ENCODE measurements around the gene SGSM2. TPM values are rescaled to one million over a fixed set of nuclear protein-coding genes. Genes with fewer than 3 reads are reported as not detected.
A peak's percentile ranks its signal among the peaks of the same experiment; 100 is the strongest.

Gene SGSM2
- total RNA-seq, 1 donor from 2014 or later, result 27.0 TPM

DNA sequence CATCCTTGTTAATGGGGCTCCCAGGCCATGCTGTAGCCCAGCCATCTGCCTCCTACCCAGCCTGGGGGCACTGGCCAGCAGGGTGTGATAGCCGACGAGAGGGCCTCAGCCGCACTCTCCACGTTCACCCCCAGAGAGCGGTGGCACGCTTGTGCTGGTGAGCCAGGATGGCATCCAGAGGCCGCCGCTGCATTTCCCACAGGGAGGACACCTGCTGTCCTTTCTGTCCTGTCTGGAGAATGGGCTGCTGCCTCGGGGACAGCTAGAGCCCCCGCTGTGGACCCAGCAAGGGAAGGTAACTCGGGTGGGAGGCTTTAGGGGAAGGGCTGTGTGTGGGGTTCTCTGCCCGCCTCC is 27.4 kb downstream of the SGSM2 start:
- DNase-seq (no peak), ATAC-seq (no peak)
- intact Hi-C loops (cut with micrococcal nuclease), result no loop called here

DNA sequence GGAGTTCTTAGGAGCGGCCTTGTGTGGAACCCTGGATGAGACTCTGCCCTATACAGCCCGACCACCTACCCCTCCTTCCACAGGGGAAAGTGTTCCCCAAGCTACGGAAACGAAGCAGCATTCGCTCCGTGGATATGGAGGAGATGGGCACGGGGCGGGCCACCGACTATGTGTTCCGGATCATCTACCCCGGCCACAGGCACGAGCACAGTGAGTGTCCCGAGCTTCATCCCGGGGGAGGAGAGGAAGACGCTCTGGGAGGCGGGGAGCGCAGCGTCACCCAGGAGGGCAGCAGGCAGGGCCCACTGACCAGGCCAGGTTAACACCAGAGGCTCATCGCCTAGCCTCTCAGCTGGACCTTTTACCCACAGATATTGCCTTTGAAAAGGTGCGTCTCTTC is 27.8 kb downstream of the SGSM2 start:
- no peak for ATAC-seq
- intact Hi-C loops (cut with micrococcal nuclease), result no loop called here

DNA sequence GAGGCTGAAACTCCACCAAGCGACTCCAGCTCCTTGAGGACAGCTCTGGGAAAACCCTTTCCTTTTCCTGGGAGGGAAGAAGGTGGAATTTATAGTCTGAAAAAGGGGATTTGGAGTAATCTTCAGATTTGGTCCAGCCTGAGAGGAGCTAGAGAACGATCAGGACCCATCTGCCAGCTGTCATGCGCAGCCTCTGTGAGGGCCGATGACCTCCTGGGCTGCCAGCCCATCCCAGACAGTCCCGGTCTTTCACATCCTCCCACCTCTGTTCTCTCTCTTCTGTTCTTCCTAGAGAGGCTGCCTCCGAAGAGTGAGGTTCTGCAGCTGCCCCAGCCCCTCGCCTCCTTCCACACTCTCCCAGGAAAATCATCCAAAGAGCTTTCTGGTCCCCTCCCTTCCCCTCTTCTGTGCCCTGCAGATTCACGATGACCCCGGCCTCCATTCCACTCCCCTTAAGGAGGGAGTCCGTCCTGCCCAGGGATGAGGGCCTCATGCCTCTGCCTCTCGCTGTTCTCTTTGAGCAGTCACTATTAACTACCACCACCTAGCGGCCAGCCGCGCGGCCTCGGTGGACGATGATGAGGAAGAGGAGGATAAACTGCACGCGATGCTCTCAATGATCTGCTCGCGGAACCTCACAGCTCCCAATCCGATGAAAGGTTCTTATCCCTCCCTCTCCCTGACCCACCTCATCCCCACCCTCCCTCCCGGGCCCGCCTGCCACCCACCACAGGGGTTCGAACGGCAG is 29.6 kb downstream of the SGSM2 start:
- intact Hi-C loops (cut with micrococcal nuclease), result no loop called here
- ATAC-seq, result no peak
- no peak for DNase-seq

More for the DNA sequence above, 27.8 kb downstream of the SGSM2 start:
- no peak for DNase-seq

DNA sequence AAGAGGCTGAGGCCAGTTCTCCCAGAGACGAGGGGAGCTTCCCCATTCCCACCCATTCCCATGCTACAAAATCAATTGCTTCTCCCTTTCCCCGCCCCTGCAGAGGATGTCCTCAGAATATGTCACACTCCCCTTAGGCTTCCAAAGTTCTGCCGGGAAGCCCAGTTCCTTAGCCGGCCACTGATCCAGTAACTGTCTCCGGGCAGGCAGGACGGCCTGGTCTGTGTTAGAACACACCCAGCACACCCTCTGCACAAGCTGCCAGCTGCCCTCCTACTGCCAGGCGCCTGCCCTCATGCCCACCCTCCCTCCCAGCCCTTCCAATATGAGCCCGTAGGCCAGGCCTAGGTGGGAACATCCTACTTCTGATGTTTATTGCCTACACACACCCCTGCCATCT is 31.1 kb downstream of the SGSM2 start:
- DNase-seq, result no peak
- peak; percentile 62 for ATAC-seq
- intact Hi-C loops (cut with micrococcal nuclease), result no loop called here

DNA sequence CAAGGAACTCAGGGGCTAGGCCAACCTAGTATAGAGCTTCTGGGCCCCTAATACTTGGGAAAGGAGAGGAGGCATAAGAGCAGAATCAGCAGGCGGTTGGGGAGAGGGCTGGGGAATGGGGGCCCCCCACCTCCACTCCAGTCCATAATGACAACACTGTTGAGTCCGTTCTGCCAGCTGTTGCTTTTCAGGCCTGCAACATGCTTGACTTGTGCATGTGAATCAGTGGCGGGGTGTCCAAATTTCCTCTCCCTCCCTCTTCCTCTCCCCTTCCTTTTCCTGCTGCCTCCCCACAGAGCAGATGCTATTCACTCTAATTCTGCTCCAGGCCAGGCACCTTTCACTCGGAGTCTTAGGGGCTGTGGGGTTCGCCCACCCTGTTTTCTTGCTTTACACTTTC is 31.7 kb downstream of the SGSM2 start:
- intact Hi-C loops (cut with micrococcal nuclease), result no loop called here
- no peak for DNase-seq
- ATAC-seq, result no peak

DNA sequence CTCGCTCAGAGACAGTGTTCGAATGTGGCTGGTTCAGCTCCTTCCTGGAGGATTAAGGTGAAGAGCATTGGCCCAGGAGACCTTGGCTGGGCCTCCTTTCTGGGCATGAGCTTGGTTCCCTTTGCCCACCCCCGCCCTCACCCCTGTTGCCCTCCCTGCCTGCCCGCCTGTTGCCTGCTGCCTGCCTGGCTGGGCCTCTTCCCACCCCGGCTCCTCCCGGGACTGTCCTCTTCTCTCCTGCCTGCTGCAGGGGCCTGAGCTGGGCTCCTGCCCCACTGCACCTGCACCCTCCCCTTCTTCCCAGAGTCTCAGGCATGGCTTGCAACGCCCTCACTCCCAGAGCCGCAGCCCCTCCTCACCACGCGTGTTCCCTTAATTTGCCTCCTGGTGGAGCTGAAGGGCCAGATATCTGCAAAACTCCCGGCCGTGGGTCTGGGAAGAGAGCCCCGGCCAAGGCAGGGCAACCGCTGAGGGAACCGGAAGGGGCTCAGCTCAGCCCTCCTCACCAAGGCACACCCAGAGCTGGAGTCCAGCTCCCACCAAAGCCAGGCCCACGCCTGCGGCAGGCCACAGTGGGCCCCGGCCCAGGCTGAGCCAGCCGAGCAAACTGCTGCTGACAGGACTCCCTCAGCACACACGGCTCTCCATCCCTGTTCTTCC is 32.4 kb downstream of the SGSM2 start:
- ATAC-seq, result peak; percentile 5
- intact Hi-C loops (cut with micrococcal nuclease), result no loop called here

DNA sequence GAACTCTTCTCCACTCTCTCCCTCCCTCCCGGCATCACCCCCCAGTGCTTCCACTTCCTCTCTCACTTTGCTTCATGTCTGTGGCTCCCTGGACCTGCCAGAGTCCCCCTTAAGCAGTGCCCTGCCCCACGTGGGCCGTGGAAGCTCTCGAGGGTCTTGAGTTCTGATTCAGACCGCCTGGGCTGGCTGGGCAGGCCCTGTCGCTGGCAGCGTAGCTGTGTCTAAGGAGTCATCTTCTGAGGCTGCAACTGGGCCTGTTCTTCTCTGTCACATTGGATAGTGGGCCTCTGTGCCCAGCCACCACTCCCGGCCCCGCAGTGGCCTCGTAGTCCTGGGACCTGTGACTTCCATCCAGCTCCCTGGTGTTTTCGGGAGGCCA is 32.9 kb downstream of the SGSM2 start:
- DNase-seq (no peak), ATAC-seq (no peak)
- intact Hi-C loops (cut with micrococcal nuclease), result no loop called here

More for the DNA sequence above, 32.4 kb downstream of the SGSM2 start:
- DNase-seq, result no peak

DNA sequence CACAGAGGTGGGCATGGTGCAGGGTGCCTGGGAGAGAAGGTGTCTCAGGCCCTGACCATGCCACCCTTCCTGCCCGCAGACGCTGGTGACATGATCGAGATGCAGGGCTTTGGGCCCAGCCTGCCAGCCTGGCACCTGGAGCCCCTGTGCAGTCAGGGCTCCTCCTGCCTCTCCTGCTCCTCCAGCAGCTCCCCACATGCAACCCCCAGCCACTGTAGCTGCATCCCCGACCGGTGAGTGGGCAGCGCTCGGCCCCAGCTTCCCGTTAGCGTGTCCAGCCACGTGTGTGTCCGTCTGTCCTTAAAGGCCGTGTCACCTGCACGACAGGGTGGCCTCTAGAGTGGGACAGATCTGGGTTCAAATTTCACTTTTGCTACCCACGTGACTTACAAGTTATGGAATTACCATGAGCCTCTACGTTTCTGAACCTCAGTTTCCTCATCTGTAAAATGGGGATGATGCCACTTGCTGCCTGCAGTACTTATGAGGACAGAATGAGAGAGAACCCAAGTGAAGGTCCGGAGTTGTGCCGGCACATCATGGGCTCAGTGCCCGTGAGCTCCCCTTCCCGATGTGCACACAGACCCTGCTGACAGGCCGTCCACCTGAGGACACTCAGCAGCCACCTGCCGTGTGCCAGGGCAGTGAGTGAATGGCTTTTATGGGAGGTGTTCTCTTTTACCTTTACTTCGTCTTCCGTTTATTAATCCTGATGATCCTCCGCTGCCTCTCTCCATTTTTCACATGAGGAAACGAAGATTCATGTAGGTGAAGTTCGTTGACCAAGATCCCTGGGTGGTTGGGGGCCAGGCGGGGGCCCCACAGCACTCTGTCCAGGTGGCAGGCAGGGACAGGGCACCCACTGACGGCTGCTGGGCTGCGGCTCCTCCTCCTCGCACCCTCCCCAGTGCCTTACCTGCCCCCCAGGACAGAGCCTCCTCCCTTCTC is 34.2 kb downstream of the SGSM2 start:
- DNase-seq, result no peak
- intact Hi-C loops (cut with micrococcal nuclease), result no loop called here
- ATAC-seq, result no peak

DNA sequence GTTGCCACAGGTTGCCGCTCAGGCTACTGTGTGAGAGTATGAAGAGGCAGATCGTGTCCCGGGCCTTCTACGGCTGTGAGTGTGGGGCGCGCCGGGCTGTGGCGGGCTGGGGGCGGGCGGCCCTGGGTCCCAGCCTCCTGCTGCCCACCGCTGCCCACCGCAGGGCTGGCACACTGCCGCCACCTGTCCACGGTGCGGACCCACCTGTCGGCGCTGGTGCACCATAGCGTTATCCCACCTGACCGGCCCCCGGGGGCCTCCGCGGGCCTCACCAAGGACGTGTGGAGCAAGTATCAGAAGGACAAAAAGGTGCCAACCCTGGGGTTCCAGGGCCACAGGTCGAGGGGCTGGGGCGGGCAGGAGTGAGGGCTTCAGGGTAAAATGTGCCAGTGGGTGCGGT is 34.9 kb downstream of the SGSM2 start:
- intact Hi-C loops (cut with micrococcal nuclease), result no loop called here
- DNase-seq, result no peak
- no peak for ATAC-seq

DNA sequence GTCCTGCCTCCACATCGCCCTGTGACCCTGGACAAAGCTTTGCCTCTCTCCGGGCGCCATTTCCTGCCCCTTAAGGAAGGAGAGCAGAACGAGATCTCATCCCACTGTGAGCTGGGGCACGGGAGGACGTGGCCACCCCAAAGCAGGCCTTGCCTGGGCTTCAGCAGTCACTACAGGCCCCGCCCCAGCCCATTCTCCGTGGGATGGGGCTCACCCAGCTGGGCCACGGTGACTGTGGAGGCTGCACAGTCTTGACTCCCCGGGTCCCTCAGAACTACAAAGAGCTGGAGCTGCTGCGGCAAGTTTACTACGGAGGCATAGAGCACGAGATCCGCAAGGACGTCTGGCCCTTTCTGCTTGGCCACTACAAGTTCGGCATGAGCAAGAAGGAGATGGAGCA is 35.4 kb downstream of the SGSM2 start:
- no peak for ATAC-seq
- intact Hi-C loops (cut with micrococcal nuclease), result no loop called here
- DNase-seq, result no peak

DNA sequence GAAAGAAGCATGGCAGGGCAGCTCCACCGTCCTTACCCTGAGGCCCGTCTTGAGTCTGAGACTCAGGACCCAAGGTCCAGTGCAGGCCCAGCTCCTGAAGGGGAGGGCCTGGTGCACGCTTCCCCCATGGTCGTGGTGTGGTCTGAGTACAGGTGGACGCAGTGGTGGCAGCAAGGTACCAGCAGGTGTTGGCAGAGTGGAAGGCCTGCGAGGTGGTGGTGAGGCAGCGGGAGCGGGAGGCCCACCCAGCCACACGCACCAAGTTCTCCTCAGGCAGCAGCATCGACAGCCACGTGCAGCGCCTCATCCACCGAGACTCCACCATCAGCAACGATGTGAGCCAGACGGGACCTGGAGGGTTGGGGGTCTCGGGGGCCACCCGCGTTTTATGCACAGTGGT is 35.9 kb downstream of the SGSM2 start:
- DNase-seq, result no peak
- intact Hi-C loops (cut with micrococcal nuclease), result no loop called here
- no peak for ATAC-seq

DNA sequence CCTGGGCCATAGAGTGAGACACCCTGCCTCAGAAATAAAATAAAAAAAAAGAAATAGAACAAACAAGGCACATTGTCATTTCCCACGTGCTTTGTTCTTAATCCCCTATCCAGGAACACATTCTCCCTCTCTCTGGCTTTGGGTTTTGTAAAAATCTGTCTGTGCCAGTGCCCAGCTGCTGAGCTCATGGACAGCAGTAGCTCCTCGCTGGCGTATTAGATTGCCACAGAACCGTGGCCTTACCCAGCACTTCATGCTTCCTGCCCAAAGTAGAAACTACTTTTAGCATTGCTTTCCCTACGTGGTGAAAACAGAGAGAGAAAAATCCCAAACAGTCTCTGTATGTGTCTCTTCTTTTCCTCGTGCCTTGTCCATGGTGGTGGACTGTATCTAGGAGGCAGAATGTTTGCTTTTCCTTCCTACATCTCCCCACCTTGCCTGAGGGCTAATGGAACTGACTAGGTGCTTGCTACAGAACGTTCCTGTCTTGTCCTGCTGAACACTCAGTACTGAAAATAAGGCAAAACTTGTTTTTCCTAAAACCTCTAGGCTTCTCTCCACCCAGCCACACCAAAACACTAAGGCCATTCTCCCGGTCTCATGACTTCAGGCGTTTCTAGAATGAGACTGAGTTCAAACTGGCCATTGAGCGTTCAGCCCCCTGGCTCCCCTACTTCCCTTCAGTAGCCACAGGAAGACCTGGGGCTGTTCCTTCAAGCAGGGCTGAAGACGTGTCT is 37.4 kb downstream of the SGSM2 start:
- intact Hi-C loops (cut with micrococcal nuclease), result no loop called here
- no peak for ATAC-seq
- no peak for DNase-seq

DNA sequence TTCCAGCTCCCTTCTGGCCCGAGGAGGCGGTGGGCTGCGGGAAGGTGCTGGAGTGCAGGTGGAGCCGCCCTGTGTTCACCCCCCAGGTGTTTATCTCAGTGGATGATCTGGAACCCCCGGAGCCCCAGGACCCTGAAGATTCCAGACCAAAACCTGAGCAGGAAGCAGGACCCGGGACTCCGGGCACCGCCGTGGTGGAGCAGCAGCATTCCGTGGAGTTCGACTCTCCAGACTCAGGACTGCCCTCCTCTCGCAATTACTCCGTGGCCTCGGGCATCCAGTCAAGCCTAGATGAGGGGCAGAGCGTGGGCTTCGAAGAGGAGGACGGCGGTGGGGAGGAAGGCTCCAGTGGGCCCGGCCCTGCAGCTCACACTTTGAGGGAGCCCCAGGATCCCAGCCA is 38.1 kb downstream of the SGSM2 start:
- intact Hi-C loops (cut with micrococcal nuclease), result no loop called here
- DNase-seq (no peak), ATAC-seq (no peak)

DNA sequence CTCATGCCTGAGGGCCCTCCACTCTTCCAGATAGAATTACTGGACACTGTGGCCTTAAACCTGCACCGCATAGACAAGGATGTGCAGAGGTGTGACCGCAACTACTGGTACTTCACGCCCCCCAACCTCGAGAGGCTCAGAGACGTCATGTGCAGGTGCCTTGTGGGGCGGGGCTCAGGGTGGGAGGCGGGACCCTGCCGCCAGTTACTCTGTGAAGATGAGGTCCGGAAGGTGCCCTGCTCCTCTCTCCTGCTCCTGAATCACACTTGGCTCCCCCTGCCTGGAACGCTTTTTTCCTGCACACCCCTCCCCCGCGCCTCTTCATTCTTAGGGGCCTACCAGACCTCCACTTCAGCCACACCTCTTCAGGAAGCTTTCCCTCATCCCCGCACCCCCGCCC is 38.8 kb downstream of the SGSM2 start:
- intact Hi-C loops (cut with micrococcal nuclease), result no loop called here
- DNase-seq, result no peak
- ATAC-seq, result no peak

DNA sequence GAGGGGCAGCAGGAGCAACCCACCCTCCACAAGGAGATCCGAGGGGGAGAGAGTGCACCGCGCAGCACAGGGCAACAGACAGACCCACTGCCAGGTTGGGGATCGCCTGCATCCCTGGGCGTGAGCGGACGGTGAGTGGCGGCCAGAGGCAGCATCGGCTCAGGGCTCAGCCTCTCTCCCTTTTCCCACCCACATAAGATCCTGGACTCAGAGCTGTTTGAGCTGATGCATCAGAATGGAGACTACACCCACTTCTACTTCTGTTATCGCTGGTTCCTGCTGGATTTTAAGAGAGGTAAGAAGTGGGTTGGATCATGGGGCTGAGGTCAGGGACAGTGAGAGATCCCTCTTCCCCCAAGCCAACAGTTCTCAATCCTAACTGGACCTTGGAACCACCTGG is 40.4 kb downstream of the SGSM2 start:
- intact Hi-C loops (cut with micrococcal nuclease), result no loop called here
- no peak for ATAC-seq

DNA sequence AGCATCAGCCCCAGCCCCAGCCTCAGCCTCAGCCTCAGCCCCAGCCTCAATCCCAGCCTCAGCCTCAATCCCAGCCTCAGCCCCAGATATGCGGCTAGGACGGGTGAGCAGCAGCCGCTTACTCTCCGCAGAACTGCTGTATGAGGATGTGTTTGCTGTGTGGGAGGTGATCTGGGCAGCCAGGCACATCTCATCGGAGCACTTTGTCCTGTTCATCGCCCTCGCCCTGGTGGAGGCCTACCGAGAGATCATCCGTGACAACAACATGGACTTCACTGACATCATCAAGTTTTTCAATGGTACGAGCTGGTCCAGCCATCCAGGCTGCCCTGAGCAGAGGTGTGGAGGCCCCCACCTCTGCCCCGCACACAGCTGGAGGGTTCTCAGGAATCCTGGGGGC is 41.6 kb downstream of the SGSM2 start:
- ATAC-seq (no peak), DNase-seq (no peak)
- intact Hi-C loops (cut with micrococcal nuclease), result no loop called here

More for the DNA sequence above, 40.4 kb downstream of the SGSM2 start:
- DNase-seq, result no peak

DNA sequence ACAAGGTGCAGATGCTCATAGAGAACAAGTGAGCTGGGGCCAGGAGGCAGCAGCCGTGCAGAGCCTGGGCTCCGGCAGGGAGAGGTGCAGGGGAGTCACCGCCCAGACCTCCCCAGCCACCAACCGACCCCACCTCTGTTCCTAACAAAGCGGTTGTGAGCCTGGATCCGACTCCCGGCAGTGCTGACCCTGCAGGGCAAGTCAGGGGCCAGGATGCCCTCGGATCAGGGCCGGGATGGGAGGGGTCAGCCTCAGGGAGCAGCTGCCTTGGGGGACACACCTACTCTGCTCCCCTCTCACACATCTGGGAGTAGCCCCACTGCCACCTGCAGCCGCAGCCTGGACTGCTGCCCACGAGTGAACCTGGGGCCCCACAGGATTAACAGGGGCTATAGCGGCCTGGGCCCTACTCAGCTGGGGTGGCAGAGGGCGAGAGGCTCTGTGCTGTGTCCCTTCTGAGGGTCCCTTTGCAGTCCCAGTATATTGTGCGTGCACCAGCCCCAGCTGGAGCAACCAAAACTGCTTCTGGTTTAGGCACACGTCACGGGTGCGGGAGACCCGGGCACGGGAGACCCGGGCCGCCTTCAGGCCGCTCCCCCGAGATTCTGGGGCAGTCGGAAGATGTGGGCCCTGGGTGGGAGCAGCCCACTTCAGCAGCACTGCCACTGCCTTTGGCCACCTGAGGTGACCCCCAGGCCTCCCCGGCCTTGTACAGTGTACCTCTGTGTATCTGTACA is 42.4 kb downstream of the SGSM2 start:
- DNase-seq (no peak), ATAC-seq (no peak)
- intact Hi-C loops (cut with micrococcal nuclease), result no loop called here

DNA sequence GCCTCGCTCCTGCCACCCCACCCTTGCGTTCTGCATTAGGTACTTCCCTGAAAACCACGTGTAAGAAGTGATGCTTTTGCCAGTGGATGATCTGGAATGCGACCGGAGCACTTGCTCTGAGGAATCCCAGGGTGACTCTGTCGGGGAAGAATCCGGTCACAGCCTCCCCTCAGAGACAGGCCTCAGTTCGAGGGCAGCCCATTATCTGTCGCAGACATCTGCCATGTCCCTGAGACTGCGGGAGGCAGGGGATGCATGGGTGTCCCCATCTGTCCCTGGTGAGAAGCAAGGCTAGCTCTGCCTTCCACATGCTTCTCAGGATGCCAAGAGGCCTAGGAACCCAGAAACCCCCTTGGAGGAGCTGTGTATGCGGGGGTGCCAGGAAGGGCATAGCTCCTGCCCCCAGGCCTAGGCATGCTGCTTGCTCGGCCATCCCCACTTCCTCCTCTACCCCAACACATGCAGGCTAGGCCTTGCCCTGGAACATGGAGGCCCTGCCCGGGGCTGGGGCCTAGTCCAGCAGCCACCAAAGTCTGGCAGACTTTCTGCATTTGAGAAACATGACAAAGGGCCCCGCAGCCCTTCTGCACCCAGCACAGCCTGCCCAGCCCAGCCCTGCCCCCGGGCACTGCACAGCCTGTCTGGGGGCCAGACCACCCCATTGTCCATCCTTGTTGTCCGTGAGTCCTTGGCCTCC is 43.1 kb downstream of the SGSM2 start:
- intact Hi-C loops (cut with micrococcal nuclease), result no loop called here
- DNase-seq, result no peak

More for the DNA sequence above, 43.1 kb downstream of the SGSM2 start:
- no peak for ATAC-seq

Measured in left ventricle myocardium superior (tissue), 1 donor.